DMS 273 (cell line): ENCODE results near the gene UBE3A.

Experiments
- DNase-seq: peaks from one replicate; lab custom pipeline; 2025; ENCODE audit not compliant: unreplicated experiment; lab: John Stamatoyannopoulos, UW

Gene UBE3A

GRCh38 chr15:25335279-25335678 is 103.5 kb downstream of the UBE3A start:
- no peak for DNase-seq

- DNase-seq = no peak
Observed at GRCh38 chr15:25333049-25333448, 105.8 kb downstream of the UBE3A start.

GRCh38 chr15:25332306-25332705 is 106.5 kb downstream of the UBE3A start:
- no peak for DNase-seq

GRCh38 chr15:25331860-25332259 is 107.0 kb downstream of the UBE3A start:
- no peak for DNase-seq

GRCh38 chr15:25331404-25331803 is 107.4 kb downstream of the UBE3A start:
- DNase-seq = no peak

GRCh38 chr15:25329696-25330095 is 109.1 kb downstream of the UBE3A start:
- peak; percentile 24 for DNase-seq

- DNase-seq = no peak
Observed at GRCh38 chr15:25327686-25328085, 111.1 kb downstream of the UBE3A start.

GRCh38 chr15:25325187-25325586 is 113.6 kb downstream of the UBE3A start:
- no peak for DNase-seq

- DNase-seq = no peak
Observed at GRCh38 chr15:25323420-25323819, 115.4 kb downstream of the UBE3A start.

- peak; percentile 16 for DNase-seq
Observed at GRCh38 chr15:25287823-25288222, 151.0 kb downstream of the UBE3A start.
